Keratinocyte (primary cell): Measurements from ENCODE around the gene CD226. TPM values are rescaled to one million over a fixed set of nuclear protein-coding genes. Genes with fewer than 3 reads are reported as not detected.

Experiments used
- DNase-seq: peaks from one replicate; pipeline ENCODE4 v3.0.0-alpha.2; 2011; ENCODE audit warnings: low read depth, missing footprints, low spot score
- FAIRE-seq: peaks from 2 replicates; lab custom pipeline; 2011; peaks lifted over from hg19 to GRCh38; lab: Jason Lieb, UNC
- H2AFZ ChIP-seq: 2 replicates; pipeline ENCODE4 v1.6.0; 2012; ENCODE audit warnings: low read length, control low read depth, inconsistent platforms; ENCODE audit not compliant: control insufficient read depth
- H3K27ac ChIP-seq: 2 replicates; pipeline ENCODE4 v1.5.1; 2011; ENCODE audit warnings: low read length; ENCODE audit not compliant: control insufficient read depth, insufficient read depth
- H3K27me3 ChIP-seq: 3 replicates; pipeline ENCODE4 v1.6.0; 2011; ENCODE audit warnings: low read length; ENCODE audit not compliant: control insufficient read depth, insufficient read depth; ENCODE audit errors: extremely low read depth
- H3K36me3 ChIP-seq, 2 experiments: 2 replicates in 1 of 2; 3 replicates in 1 of 2; pipeline ENCODE4 v1.5.1; 2011; ENCODE audit warnings: low read length in 2 of 2, mild to moderate bottlenecking in 1 of 2; ENCODE audit not compliant: control insufficient read depth in 2 of 2, insufficient read depth in 2 of 2; ENCODE audit errors: extremely low read depth in 1 of 2
- H3K4me1 ChIP-seq: 3 replicates; pipeline ENCODE4 v1.5.1; 2011; ENCODE audit warnings: low read length; ENCODE audit not compliant: control insufficient read depth, insufficient read depth; ENCODE audit errors: extremely low read depth
- H3K4me2 ChIP-seq: 3 replicates; pipeline ENCODE4 v1.6.0; 2011; ENCODE audit warnings: low read depth, low read length; ENCODE audit not compliant: control insufficient read depth, insufficient read depth; ENCODE audit errors: extremely low read depth
- H3K4me3 ChIP-seq, 3 experiments: fragments of 200-600 bp in 1 of 3; sonication (generic) in 1 of 3; 2 replicates in 2 of 3; 3 replicates in 1 of 3; pipeline ENCODE4 v1.5.1; 2011 to 2016; ENCODE audit warnings: low read length in 3 of 3, mild to moderate bottlenecking in 3 of 3, control low read depth in 2 of 3, inconsistent platforms in 1 of 3, low read depth in 1 of 3, mixed read lengths in 1 of 3, mixed run types in 1 of 3, moderate library complexity in 1 of 3; ENCODE audit not compliant: control insufficient read depth in 2 of 3, insufficient read depth in 2 of 3; ENCODE audit errors: extremely low read depth in 1 of 3
- H3K79me2 ChIP-seq: 2 replicates; pipeline ENCODE4 v1.6.0; 2012; ENCODE audit warnings: low read length; ENCODE audit not compliant: control insufficient read depth, insufficient read depth
- H3K9ac ChIP-seq: 3 replicates; pipeline ENCODE4 v1.6.0; 2011; ENCODE audit warnings: low read length; ENCODE audit not compliant: control insufficient read depth, insufficient read depth; ENCODE audit errors: extremely low read depth
- H3K9me1 ChIP-seq: 3 replicates; pipeline ENCODE4 v1.6.0; 2011; ENCODE audit warnings: low read length; ENCODE audit not compliant: control insufficient read depth, insufficient read depth; ENCODE audit errors: extremely low read depth
- H3K9me3 ChIP-seq: 2 replicates; pipeline ENCODE4 v1.5.1; 2012; ENCODE audit warnings: low read depth, low read length; ENCODE audit not compliant: control insufficient read depth
- H4K20me1 ChIP-seq: 3 replicates; pipeline ENCODE4 v1.6.0; 2011; ENCODE audit warnings: low read length; ENCODE audit not compliant: control insufficient read depth, insufficient read depth; ENCODE audit errors: extremely low read depth
- EZH2 ChIP-seq: IDR thresholded peaks from one replicate; pipeline ENCODE4 v1.6.1; 2012; ENCODE audit warnings: inconsistent platforms, mild to moderate bottlenecking, low read length, moderate library complexity
- dilution Hi-C: fragments of 300-500 bp; cut with MboI; formaldehyde crosslinking; loops from one replicate; pipeline ENCODE4 v1.7.0; 2020; ENCODE audit warnings: low sequenced_read_pairs; ENCODE audit not compliant: extremely low pct_ligation_motif_present
- polyA plus RNA-seq, 5 experiments: library from polyadenylated mRNA; depleted of rRNA in 3 of 5; stranded (reverse) in 3 of 5; stranded (forward) in 1 of 5; unstranded in 1 of 5; fragments of >200 nt; gene quantifications; 1 replicate in 1 of 5; 2 replicates in 3 of 5; 3 replicates in 1 of 5; pipeline versions ENCODE4 v1.2.1 to v1.2.3, GENCODE V29; 2011 to 2012; ENCODE audit warnings: missing spikeins in 2 of 5, low read depth in 1 of 5, low replicate concordance in 1 of 5
- TF ChIP-seq, protein P1 (sequence below), 3 experiments: IDR thresholded peaks in 1 of 3; conservative IDR thresholded peaks in 1 of 3; optimal IDR thresholded peaks in 1 of 3; 2 replicates in 2 of 3; 3 replicates in 1 of 3; pipeline versions ENCODE3 to v1.5.1; 2011; ENCODE audit warnings: low read length in 3 of 3, mild to moderate bottlenecking in 3 of 3, moderate library complexity in 2 of 3, control low read depth in 1 of 3, inconsistent platforms in 1 of 3; ENCODE audit not compliant: insufficient read depth in 2 of 3; ENCODE audit errors: extremely low read depth in 1 of 3

CD226 gene
- polyA plus RNA-seq, 1 donor (not counting 4 experiments of a cell fraction or from before 2014, with no cell fraction given) = 1.3 TPM

- DNase-seq (no peak), FAIRE-seq (no peak)
- no peaks in the 10 kb centered on the region for H3K9me1 ChIP-seq
- no peaks in the 10 kb centered on the region for H3K36me3 ChIP-seq
- H3K4me1 ChIP-seq = no peaks in the 10 kb centered on the region
- H3K27ac ChIP-seq = no peak overlapping the region
- H3K27me3 ChIP-seq = no peaks in the 10 kb centered on the region
- no peak overlapping the region for H3K4me2 ChIP-seq
- dilution Hi-C loops = no loop called here
- no peaks in the 10 kb centered on the region for H3K9me3 ChIP-seq
- no peak overlapping the region for H3K4me3 ChIP-seq
- no peaks in the 10 kb centered on the region for H4K20me1 ChIP-seq
- H3K9ac ChIP-seq = no peak overlapping the region
- H2AFZ ChIP-seq = no peak overlapping the region
- no peaks in the 10 kb centered on the region for H3K79me2 ChIP-seq
- TF ChIP-seq, protein P1, sequence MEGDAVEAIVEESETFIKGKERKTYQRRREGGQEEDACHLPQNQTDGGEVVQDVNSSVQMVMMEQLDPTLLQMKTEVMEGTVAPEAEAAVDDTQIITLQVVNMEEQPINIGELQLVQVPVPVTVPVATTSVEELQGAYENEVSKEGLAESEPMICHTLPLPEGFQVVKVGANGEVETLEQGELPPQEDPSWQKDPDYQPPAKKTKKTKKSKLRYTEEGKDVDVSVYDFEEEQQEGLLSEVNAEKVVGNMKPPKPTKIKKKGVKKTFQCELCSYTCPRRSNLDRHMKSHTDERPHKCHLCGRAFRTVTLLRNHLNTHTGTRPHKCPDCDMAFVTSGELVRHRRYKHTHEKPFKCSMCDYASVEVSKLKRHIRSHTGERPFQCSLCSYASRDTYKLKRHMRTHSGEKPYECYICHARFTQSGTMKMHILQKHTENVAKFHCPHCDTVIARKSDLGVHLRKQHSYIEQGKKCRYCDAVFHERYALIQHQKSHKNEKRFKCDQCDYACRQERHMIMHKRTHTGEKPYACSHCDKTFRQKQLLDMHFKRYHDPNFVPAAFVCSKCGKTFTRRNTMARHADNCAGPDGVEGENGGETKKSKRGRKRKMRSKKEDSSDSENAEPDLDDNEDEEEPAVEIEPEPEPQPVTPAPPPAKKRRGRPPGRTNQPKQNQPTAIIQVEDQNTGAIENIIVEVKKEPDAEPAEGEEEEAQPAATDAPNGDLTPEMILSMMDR (optimal IDR thresholded peaks at IDR 0.05 in 1 of 3, IDR thresholded peaks at IDR 0.05 in 1 of 3, conservative IDR thresholded peaks at IDR 0.05 in 1 of 3; ENCODE audit: extremely low read depth in 1 of 3, insufficient read depth in 2 of 3, low read length in 3 of 3) = no peak
- TF ChIP-seq EZH2 = no peak
Measured at GRCh38 chr18:69968039-69968438, 20.4 kb upstream of the CD226 start.

GRCh38 chr18:69963196-69963595 is 15.5 kb upstream of the CD226 start:
- no peaks in the 10 kb centered on the region for H4K20me1 ChIP-seq
- no peak overlapping the region for H3K27ac ChIP-seq
- no peak overlapping the region for H3K9ac ChIP-seq
- no peak overlapping the region for H2AFZ ChIP-seq
- H3K79me2 ChIP-seq = no peaks in the 10 kb centered on the region
- no peak overlapping the region for H3K4me3 ChIP-seq
- DNase-seq = no peak
- TF ChIP-seq, protein P1 (optimal IDR thresholded peaks at IDR 0.05 in 1 of 3, IDR thresholded peaks at IDR 0.05 in 1 of 3, conservative IDR thresholded peaks at IDR 0.05 in 1 of 3; ENCODE audit: extremely low read depth in 1 of 3, insufficient read depth in 2 of 3, low read length in 3 of 3) = no peak
- no peak for TF ChIP-seq EZH2
- dilution Hi-C loops = no loop called here
- H3K4me2 ChIP-seq = no peak overlapping the region
- H3K4me1 ChIP-seq = no peaks in the 10 kb centered on the region
- no peak for FAIRE-seq
- H3K9me1 ChIP-seq = no peaks in the 10 kb centered on the region
- H3K9me3 ChIP-seq = no peaks in the 10 kb centered on the region
- no peaks in the 10 kb centered on the region for H3K27me3 ChIP-seq
- peaks cover 5 to 8% of the 10 kb centered on the region in 2 experiments for H3K36me3 ChIP-seq
